ENCODE results near the gene PAK2. TPM values are rescaled to one million over a fixed set of nuclear protein-coding genes. Genes with fewer than 3 reads are reported as not detected.
"Not testable (repeated sequence)": the region's sequence is repeated elsewhere in the genome, so short reads cannot be mapped to it uniquely, and the experiment has no call there.

The PAK2 gene
- total RNA-seq, 1 experiment from 2014 or later: 69.6 TPM

- CTCF ChIA-PET; BruUV-seq (replicated peaks): not testable (repeated sequence)
Observed at GRCh38 chr3:196848375-196848774, 108.7 kb downstream of the PAK2 start.

GRCh38 chr3:196849180-196849741, 109.6 kb downstream of the PAK2 start:
- Histone ChIP-seq H3K79me2 (ENCODE audit: insufficient read depth, low read length) (no peaks in the 10 kb centered on the region), H3K9ac (ENCODE audit: low read length) (no peak overlapping the region), H3K27me3 (ENCODE audit: insufficient read depth, low read length) (no peaks in the 10 kb centered on the region), H3K4me3 (replicated peaks in 1 of 2; ENCODE audit: low read depth in 1 of 2, low read length in 2 of 2) (no peak overlapping the region), H4K20me1 (ENCODE audit: insufficient read depth) (no peaks in the 10 kb centered on the region), H3K27ac (ENCODE audit: low read depth, low read length) (no peak overlapping the region), H2AFZ (ENCODE audit: low read depth, low read length, poor library complexity, severe bottlenecking) (no peak overlapping the region), H3K4me1 (ENCODE audit: control insufficient read depth in 1 of 2, insufficient read depth in 2 of 2, low read length in 2 of 2) (no peaks in the 10 kb centered on the region), H3K4me2 (ENCODE audit: low read length) (no peak overlapping the region), H3K36me3 (ENCODE audit: control insufficient read depth in 1 of 2, insufficient read depth in 2 of 2, low read length in 2 of 2) (no peaks in the 10 kb centered on the region), H3K9me3 (ENCODE audit: control insufficient read depth in 1 of 2, insufficient read depth in 1 of 2, low read depth in 1 of 2, low read length in 2 of 2) (peaks cover 0 to 9% of the 10 kb centered on the region in 2 experiments; a peak in 2 of 4 replicates), H3K9me2 (ENCODE audit: insufficient read depth) (no peaks in the 10 kb centered on the region)
- POLR2A ChIA-PET: no interaction called here
- no peak for TF ChIP-seq SIN3A (IDR thresholded peaks at IDR 0.05; ENCODE audit: low read depth)
- TF ChIP-seq ATF3 (IDR thresholded peaks at IDR 0.05): no peak
- TF ChIP-seq CTCF (IDR thresholded peaks at IDR 0.05 in 2 of 3, conservative IDR thresholded peaks at IDR 0.05 in 1 of 3; ENCODE audit: borderline replicate concordance in 1 of 3, insufficient read depth in 1 of 3, low read depth in 2 of 3, low read length in 2 of 3): no peak
- TF ChIP-seq SRF (IDR thresholded peaks at IDR 0.05; ENCODE audit: low read depth): no peak
- no peak for TF ChIP-seq CEBPB (IDR thresholded peaks at IDR 0.05; ENCODE audit: low read depth)
- TF ChIP-seq ELF1 (IDR thresholded peaks at IDR 0.05; ENCODE audit: borderline replicate concordance, low read depth): no peak
- no peak for TF ChIP-seq EGR1 (IDR thresholded peaks at IDR 0.05; ENCODE audit: low read depth)
- RAD21 ChIA-PET (ENCODE audit: low non-redundant PET in 1 of 2, low total read pairs in 2 of 2, uncharacterized antibody in 2 of 2, unreplicated experiment in 2 of 2): no interaction called here
- no TSS peak for BruUV-seq (replicated peaks)
- CTCF ChIA-PET: no interaction called here
- intact Hi-C loops (cut with micrococcal nuclease): no loop called here
- DNase-seq (ENCODE audit: low read depth, low spot score) (no peak), ATAC-seq (no peak)

More at GRCh38 chr3:196848375-196848774, 108.7 kb downstream of the PAK2 start:
- ATAC-seq; POLR2A ChIA-PET; H3K4me1 ChIP-seq (ENCODE audit: control insufficient read depth in 1 of 2, insufficient read depth in 2 of 2, low read length in 2 of 2); H3K27ac ChIP-seq (ENCODE audit: low read depth, low read length); H3K9ac ChIP-seq (ENCODE audit: low read length); H3K4me3 ChIP-seq (replicated peaks in 1 of 2; ENCODE audit: low read depth in 1 of 2, low read length in 2 of 2); H2AFZ ChIP-seq (ENCODE audit: low read depth, low read length, poor library complexity, severe bottlenecking); H4K20me1 ChIP-seq (ENCODE audit: insufficient read depth); intact Hi-C loops (cut with micrococcal nuclease); H3K79me2 ChIP-seq (ENCODE audit: insufficient read depth, low read length); RAD21 ChIA-PET (ENCODE audit: low non-redundant PET in 1 of 2, low total read pairs in 2 of 2, uncharacterized antibody in 2 of 2, unreplicated experiment in 2 of 2); H3K9me3 ChIP-seq (ENCODE audit: control insufficient read depth in 1 of 2, insufficient read depth in 1 of 2, low read depth in 1 of 2, low read length in 2 of 2); H3K36me3 ChIP-seq (ENCODE audit: control insufficient read depth in 1 of 2, insufficient read depth in 2 of 2, low read length in 2 of 2); DNase-seq (ENCODE audit: low read depth, low spot score); H3K9me2 ChIP-seq (ENCODE audit: insufficient read depth); H3K4me2 ChIP-seq (ENCODE audit: low read length); H3K27me3 ChIP-seq (ENCODE audit: insufficient read depth, low read length): not testable (repeated sequence)
- peak; percentile 52; the same call in 1 of the 2 replicates for TF ChIP-seq CBX3 (IDR thresholded peaks at IDR 0.05; ENCODE audit: low read depth)

- H4K20me1 ChIP-seq (ENCODE audit: insufficient read depth); H3K9me3 ChIP-seq (ENCODE audit: control insufficient read depth in 1 of 2, insufficient read depth in 1 of 2, low read depth in 1 of 2, low read length in 2 of 2); ATAC-seq; H3K9me2 ChIP-seq (ENCODE audit: insufficient read depth); H3K4me2 ChIP-seq (ENCODE audit: low read length); H3K9ac ChIP-seq (ENCODE audit: low read length); CTCF ChIA-PET; intact Hi-C loops (cut with micrococcal nuclease); H3K27ac ChIP-seq (ENCODE audit: low read depth, low read length); RAD21 ChIA-PET (ENCODE audit: low non-redundant PET in 1 of 2, low total read pairs in 2 of 2, uncharacterized antibody in 2 of 2, unreplicated experiment in 2 of 2); BruUV-seq (replicated peaks); H3K36me3 ChIP-seq (ENCODE audit: control insufficient read depth in 1 of 2, insufficient read depth in 2 of 2, low read length in 2 of 2); H3K4me1 ChIP-seq (ENCODE audit: control insufficient read depth in 1 of 2, insufficient read depth in 2 of 2, low read length in 2 of 2); H2AFZ ChIP-seq (ENCODE audit: low read depth, low read length, poor library complexity, severe bottlenecking); POLR2A ChIA-PET; H3K4me3 ChIP-seq (replicated peaks in 1 of 2; ENCODE audit: low read depth in 1 of 2, low read length in 2 of 2); DNase-seq (ENCODE audit: low read depth, low spot score); H3K79me2 ChIP-seq (ENCODE audit: insufficient read depth, low read length); H3K27me3 ChIP-seq (ENCODE audit: insufficient read depth, low read length): not testable (repeated sequence)
Observed at GRCh38 chr3:196863000-196863399, 123.3 kb downstream of the PAK2 start.

Measured in HCT116 (cell line).